Mucosa of gallbladder (tissue), 1 donor: ENCODE data around the gene BTNL8. TPM values are rescaled to one million over a fixed set of nuclear protein-coding genes. Genes with fewer than 3 reads are reported as not detected.
A peak's percentile ranks its signal among the peaks of the same experiment; 100 is the strongest.

ENCODE experiments used
- DNase-seq: peaks from one replicate; pipeline ENCODE4 v3.0.0-alpha.2; 2020; ENCODE audit warnings: low spot score
- total RNA-seq: library from RNA; stranded (reverse); gene quantifications from one replicate; pipeline ENCODE4 v1.2.1, GENCODE V29; 2021
- donor health status: DM: no; HTN: no; CAD: no.

BTNL8 gene, protein sequence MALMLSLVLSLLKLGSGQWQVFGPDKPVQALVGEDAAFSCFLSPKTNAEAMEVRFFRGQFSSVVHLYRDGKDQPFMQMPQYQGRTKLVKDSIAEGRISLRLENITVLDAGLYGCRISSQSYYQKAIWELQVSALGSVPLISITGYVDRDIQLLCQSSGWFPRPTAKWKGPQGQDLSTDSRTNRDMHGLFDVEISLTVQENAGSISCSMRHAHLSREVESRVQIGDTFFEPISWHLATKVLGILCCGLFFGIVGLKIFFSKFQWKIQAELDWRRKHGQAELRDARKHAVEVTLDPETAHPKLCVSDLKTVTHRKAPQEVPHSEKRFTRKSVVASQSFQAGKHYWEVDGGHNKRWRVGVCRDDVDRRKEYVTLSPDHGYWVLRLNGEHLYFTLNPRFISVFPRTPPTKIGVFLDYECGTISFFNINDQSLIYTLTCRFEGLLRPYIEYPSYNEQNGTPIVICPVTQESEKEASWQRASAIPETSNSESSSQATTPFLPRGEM
- total RNA-seq, result 47.3 TPM

DNA sequence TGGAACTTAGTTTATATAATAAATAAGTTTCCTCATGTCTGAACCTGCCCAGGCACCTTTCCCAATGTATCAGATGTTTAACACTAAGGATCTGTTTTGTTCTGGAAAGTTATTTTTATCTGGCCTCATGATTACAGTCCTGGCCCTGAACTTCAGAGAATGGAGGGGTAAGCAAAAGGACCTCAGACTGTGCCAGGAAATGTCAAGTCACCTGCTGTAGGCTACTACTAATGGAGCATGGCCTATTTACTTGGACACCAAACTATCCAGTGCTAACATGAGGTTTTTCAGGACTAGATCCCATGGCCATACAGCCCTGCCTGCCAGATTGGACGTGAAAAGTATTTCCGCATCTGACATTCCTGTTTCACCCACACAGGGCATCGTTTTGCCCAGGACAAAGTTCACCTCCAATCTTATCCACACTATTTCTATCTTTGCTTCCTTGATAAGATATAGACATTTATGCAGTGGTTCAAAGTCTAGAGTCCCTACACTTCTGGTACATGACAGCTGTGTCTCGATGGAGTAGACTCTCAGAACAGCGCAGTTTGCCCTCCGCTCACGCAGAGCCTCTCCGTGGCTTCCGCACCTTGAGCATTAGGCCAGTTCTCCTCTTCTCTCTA is at the start of gene BTNL8:
Gene BTNL8 (plus strand): TSS at position 539 of the 626 bp plus-strand sequence. CDS start 152 bp downstream, outside the sequence.
- peak; percentile 68 for DNase-seq

DNA sequence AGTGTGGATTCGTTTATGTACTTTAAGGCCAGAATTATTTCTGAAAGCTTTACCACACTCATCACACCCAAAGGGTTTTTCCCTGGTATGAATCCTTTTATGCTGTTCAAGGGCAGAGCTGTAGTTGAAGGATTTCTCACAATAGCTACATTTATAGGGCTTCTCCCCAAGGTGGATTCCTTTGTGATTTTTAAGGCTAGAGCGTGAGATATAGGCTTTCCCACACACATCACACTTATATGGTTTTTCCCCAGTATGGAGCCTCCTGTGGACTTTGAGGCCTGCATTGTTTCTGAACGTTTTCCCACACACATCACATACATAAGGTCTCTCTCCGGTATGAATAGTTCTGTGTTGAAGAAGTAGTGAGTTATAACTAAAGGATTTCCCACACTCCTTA is 49.1 kb upstream of the BTNL8 start:
- DNase-seq, result no peak

DNA sequence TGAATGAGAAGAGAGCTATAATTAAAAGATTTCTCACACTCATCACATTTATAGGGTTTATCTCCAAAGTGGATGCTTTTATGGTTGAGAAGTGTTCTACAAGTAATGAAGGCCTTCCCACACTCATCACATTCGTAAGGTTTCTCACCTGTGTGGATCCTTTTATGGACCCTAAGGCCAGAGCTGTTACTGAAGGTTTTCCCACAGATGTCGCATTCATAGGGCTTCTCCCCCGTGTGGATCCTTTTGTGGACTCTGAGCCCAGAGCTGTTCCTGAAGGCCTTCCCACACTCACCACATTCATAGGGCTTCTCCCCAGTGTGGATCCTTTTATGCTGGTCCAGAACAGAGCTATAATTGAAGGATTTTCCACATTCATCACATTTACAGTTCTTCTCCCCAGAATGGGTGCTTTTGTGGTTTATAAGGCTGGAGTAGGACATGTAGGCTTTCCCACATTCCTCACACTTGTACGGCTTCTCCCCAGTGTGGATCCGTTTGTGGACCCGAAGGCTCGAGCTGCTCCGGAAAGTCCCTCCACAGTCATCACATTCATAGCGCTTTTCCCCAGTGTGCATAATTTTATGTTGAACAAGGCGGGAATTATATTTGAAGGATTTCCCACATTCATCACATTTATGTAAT is 48.4 kb upstream of the BTNL8 start:
- no peak for DNase-seq

DNA sequence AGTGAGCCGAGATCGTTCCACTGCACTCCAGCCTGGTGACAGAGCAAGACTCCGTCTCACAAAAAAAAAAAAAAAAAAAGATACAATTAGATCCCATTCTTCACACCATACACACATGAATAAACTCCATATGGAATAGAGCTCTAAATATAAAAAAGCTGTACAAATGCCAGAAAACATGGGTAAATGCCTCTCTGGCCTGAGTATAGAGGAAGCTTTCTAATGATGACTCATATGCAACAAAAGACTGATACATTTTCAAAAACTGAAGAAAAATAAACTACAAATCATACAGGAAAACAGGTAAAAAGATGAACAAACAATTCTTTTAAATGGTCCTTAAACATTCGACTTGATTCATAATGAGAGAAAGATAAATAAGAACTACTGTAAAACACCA is 46.5 kb upstream of the BTNL8 start:
- DNase-seq, result no peak

DNA sequence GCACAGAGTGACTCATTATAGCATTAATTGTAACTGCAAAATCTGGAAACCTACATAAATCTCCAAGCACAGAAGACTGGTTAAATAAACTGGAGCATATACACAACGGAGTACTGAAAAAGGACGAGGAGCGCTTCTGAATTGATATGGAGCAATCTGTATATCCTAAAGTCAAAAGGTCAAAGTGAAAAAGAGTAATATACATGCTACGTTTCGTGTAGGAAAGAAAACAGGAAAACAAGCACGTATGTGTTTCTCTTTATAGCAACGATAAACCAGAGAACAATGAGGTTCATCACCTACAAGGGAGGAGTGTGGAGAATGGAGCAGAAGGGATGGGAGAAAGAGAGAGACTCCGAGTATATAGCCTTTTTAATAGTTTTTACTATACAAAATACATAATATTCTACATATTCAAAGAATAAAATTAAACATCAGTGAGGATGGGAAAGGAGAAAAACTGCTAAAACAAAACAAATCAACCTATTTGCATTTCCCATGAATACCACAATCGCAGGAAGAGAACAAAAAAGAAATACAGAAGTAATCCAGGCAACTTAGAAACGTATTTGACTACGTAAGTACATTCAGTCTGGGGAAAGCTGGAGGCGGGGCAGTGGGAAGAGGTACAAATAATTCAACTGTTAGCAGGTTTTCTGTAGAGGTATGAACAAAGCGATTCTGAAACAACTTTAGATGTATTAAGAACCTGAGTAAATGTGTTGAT is 45.7 kb upstream of the BTNL8 start:
- no peak for DNase-seq

DNA sequence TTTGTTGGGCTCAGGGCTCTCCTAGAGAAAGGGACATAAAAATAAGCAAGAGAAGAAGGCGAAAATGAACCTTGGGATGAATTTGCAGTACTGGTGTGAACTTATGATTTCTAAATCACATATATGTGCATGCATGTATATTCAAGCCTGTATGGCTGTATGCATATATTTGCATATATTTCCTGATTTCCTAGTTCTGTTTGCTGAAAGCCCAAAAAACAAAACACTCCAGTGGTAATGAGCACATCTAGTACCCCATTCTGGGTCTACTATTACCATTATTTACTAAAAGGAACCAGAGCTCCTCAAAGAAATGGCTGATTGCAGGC is 45.1 kb upstream of the BTNL8 start:
- no peak for DNase-seq

DNA sequence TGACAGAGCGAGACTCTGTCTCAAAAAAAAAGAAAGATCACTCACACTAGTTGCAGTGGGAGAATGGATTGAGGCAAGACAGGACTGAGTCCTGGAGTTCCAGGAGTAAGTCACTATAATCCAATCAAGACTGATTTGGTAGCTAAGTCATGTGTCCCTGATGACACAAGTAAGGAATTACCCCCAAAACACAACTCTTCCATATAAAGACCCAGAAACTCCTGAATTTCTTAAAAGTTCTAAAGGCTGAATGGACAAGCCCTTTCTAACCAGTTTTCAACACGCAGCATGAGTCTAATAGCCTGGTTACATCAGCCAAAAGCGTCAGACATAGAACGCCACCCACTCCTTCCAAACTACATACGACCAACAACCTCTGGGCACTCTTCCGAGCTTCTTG is 40.4 kb upstream of the BTNL8 start:
- no peak for DNase-seq

DNA sequence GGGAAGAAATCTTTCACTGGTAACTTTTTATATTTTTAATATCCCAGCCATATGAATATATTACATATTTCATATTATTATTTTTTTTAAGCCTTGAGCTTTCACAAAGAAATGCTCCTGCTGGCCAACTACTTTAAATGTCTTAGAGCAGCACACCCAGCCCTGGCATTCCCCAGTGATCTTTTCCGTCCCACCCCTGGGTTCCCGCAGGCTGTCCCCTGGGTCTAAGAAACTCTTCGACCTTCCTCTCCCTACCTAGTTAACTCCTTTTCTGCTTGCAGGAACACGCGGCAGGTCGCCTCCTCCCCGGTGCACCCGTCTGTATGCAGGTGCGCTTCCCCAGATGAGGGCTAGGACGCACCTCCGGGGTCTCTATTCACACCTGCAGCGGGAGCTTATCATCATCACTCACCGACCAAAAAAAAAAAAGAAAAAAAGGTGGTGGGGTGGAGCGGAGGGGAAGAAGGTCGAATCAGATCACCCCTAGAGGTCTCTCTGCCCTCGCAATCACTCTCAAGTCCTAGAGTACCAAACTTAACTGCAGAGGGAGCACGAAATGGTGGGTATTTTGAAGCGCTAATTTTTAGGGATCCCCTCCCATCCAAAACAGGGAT is 38.6 kb upstream of the BTNL8 start:
- DNase-seq, result peak; percentile 31

DNA sequence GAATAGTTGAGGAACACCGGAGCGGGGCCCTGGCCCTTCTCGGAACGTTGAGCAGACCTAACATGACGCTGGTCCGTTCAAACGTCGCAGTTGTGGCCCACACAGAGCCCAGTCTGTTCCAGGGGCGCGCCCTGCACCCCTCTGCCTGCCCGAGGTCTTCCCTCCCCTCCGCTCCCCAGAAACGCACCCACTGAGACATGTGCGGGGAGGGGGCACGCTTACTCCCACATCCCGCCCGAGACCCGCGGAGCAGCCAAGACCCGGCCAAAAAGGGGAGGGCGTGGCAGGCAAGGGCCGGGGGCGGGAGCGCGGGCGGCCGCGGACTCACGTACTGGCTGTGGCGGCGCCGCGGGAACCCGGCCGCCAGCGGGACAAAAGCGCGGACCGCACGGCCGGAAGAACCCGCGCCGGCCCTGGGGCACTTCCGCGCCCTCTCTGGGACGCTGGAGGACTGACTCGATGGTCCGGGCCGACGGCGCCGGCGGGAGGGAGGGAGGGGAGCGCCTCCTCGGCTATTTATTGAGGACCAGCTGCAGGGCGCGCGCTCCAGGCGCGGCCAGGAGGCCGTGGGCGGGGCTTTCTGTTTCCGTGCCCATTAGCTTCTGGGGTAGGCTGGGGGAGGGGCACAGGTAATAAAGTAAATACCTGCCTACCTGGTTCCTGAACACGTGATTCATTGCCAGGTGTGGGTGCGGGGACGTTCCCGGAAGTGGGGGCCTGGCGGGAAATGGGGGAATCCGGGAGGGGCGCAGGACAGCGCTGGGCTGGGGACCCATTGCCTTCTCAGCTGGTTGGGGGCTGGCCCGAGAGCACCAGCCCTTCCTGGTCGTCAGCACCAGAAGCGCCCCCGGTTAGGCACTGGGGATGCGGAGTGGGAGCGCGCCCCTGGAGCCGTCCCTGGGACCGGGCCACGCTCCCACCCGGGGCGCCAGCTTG is 37.8 kb upstream of the BTNL8 start, which contains the start of gene ZFP62:
Gene ZFP62 (minus strand): TSS at position 390 of the 936 bp plus-strand sequence. CDS start 57 bp downstream, at position 333.
- peak; percentile 92 for DNase-seq

DNA sequence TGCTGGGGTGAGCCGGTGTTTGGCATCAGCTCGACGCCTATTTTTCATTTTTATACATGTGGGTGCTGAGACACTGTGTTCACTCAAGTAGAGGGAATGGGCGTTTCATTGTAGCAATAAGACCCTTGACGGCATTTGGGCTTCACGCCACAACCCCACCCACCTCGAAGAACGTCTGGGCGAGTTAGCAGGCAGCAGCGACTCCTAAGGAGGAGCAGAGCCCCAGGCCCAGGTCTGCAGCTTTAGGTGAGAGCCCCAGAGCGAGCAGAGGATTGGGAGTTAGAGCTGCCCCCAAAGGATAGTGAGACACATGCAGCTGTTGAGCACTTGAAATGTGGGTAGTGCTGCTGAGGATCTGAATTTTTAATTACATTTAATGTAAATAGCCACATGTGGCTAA is 36.3 kb upstream of the BTNL8 start:
- DNase-seq, result no peak

DNA sequence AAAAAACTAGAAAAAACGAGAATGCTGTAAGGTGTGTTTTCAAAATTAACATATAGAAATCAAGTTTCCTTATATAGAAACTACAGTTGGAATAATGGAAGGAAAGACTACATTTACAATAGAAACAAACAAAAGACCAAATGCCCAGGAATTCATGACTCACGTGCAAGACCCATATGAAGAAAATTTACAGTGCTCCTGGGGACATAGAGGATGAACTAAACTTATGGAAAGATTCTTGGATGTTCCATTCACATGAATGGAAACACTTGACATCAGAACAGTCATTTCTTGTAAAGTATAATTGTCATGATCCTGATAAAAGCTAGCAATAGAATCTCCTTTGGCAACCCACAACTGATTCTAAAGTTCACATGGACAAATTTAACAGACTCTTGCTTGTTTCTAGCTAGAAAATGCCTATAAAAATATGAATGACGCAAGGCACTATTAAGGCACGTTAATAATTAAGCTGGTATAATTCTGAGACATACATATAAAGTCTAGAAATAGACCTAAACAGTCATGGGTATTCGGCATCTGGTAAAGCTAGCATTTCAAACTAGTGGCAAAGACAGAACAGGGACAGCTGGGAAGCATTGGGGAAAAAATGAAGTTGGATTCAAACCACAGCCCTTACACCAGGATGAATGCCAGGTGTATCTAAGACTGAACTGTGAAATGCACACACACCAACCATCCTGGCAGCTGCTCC is 32.8 kb upstream of the BTNL8 start:
- no peak for DNase-seq

DNA sequence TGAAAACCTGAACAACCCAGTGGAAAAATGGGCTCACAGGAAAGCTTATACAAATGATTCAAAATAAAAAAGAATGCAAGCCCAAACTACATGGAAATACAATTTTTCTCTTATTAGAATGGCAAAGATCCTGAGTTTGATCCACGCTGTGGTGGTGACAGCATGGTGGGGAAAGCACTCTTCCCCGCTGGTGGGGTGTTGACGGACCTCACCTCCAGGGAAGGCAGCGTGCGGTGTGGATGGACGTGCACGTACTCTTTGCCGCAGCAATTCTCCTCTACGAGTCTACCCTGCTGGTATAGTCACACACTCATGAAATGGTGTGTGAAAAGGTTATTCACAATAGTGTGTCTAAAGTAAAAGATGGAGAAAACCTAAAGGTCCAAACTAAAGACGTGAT is 32.0 kb upstream of the BTNL8 start:
- no peak for DNase-seq

DNA sequence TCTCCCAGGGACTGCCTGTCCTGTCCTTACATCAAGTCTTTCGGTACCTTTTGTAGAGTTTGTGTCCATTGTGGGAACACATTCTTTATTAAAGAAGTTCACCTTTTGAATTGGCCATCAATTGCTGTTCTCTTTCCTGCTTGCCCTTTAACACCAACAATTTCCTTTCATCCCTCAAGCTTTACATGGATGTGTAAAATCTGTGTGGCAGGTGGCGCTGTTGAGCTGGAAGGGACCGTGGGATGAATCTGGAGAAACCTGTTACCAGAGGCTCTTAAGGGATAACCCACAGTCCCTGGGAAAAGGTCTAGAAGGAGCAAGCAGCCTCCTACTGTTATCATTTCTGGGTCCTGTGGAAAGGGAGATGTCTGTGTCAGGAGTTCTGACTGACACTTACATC is 30.0 kb upstream of the BTNL8 start:
- peak; percentile 89 for DNase-seq

DNA sequence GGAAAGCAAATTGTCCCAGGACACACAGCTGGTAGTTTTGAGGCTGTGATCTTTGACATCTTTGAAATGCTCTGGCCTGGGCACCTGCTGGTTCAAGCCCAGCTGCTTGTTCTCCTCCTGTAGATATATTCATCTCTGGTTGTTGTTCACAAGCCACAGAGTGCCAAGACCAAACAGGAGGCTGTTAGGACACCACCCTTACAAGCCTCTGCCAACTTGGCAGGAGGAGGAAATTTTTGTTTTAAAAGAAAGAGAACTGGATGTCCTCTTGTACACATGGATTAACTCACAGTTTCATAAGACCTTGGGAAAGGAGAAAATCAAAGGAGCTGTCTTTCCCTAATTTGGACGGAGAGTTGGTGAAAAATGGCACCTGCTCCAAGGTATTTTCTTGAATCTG is 29.4 kb upstream of the BTNL8 start:
- DNase-seq, result no peak

DNA sequence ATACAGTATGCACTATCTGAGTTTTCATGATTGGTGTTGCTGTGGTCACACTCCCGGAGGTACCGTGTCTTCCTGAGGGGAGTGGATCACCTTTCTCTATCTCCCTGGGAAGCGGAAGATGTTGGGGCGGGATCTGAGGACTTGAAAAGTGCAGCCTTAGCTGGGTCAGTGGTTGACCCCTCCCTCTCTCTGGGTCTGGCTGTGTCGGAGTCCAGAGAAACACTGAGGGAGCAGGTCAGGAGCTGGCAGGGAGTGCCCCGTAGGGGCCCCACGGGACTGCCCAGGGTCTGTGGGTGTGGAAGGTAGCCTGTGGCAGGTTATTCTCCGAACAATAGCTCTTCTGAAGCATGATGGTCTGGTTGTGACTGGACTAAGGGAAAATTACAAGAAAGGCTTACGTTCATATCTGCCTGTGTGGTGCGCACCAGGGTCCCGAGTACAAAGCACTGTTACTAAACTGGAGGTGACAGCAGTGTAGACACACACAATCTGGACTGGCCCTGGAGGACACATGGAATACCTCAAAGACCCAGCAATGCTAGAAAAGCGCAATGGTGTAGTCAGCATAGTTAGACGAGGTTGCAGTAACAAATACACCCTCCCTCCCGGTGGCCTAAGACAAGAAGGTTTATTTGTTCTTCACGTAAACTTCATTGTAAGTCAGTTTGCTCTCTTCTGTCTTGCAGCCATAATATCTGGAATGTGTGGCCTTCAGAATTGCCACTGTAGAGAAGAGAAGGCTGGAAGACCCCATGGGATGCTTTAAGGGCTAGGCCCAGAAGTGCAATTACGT is 28.5 kb upstream of the BTNL8 start:
- DNase-seq, result no peak

DNA sequence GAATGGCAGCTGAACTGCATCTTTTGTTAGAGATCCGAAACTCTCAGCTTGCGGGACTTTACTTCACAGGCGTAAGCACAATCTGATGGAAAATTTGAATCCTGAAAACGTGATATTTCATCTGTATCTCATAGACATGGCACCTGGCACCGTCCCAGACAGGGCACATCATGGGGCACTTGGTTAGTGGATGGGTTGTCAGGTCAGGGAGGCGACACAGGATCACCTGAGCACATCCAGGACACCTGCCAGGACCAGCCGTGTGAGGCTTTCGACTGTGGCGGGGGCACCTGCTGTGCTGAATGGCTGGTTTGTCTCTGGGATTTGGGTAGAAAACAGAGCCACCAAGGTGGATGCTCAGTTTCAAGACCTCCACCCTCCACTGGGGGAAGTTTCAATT is 26.5 kb upstream of the BTNL8 start:
- no peak for DNase-seq

DNA sequence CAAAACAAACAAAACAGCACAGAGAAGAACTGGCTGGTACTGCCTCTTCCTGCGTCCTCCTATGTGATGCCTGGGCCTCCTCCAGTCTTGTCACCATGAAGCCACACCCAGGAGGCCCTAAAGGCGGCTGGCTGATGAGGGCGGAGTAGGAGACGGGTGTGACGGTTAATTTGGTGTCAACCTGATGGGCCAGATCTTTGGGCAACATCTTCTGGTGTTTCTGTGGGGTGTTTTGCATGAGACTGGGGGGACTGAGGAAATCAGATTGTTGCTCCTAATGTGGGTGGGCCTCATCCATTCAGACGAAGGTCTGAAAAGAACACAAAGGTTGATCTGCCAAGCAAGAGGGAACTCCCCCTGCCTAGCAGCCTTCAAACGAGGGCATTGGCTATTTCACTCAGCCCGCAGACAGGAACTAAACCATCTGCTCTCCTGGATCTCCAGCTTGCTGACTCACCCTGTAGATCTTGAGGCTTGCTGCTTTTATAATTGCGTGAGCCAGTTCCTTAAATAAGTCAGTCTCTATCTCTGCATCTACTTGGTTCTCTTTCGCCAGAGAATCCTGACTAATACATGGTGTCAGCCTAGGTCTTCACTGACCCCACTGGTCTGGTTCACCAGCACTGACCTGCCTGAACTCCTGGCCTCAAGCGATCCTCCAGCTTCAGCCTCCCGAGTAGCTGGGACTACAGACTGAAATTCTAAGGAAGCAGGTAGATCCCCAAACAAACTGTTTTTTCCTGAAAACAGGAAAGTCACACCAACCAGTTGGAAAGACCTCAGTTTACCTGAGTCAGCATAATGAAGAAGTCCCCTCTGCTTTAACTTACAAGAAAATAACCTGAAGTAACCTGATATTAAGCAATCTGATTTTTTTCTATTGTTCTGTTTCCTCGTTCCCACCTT is 25.1 kb upstream of the BTNL8 start:
- DNase-seq, result no peak
